HG02884 (cell line): Measurements from ENCODE around the gene PPP2R2D.

Experiments
- ATAC-seq: cut with Tn5 transposase; IDR thresholded peaks from one replicate; pipeline ENCODE4 v1.9.1; 2021; ENCODE audit warnings: mild to moderate bottlenecking, moderate library complexity; ENCODE audit not compliant: unreplicated experiment

PPP2R2D gene

DNA sequence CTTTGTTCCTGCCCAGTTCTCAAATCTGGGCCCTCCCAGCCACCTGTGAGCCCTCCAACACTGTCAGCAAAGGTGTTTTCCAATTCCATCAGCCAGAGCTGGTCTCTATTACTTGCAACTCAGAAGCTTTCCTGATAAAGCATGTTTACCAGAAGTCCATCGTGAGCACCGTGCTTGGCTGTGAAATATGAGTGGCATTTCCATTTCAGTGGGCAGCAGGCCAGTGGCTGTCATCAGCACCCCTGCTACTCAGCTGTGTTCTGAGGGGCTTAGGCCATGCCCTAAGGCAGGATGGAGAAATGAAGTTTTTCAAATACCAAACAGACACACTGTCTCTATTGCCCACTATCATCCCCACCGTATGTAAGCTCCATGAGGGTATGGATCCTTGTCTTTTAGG is 93.6 kb downstream of the PPP2R2D start:
- ATAC-seq, result no peak

DNA sequence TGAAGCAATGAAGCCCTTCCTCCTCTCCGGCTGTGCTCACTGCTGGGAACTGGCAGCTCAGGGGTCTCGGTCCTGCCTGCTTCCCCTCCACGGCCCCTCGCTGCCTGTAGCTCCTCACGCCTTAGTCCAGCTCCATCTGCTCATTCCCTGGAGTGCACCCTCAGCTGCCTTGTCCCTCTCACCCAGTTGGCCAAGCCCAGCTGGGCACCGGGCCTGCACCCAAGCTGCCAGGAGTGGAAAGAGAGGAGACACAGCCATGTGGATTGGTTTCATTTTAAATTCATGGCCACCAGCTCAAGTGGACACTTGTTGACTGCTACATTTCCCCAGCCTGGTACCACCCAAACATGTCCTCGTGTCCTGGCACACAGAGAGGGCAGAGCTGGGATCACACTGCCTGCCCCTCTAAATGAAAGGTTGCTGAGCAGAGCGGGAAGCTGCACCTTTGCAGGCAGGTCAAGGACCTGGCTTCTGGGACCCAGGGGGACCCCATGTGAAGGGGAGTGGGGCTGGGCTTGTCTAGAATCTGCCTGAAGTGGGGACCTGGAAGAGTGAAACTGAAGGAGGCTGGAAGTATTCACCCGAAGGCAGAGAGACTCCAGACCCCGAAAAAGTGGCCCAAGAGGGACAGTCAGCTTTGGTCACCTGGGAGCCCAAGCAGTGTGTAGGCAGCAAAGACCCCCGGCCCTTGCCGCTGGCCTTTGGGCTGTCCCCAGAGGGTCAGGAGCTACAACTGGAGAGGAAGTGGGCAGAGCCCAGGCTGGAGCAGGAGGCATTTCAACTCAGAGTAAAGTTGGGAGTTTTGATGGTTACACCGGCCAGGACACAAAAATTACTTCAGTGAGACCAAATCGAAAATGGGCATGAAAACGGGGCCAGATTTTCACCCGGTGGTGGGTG is 95.9 kb downstream of the PPP2R2D start:
- ATAC-seq, result no peak

DNA sequence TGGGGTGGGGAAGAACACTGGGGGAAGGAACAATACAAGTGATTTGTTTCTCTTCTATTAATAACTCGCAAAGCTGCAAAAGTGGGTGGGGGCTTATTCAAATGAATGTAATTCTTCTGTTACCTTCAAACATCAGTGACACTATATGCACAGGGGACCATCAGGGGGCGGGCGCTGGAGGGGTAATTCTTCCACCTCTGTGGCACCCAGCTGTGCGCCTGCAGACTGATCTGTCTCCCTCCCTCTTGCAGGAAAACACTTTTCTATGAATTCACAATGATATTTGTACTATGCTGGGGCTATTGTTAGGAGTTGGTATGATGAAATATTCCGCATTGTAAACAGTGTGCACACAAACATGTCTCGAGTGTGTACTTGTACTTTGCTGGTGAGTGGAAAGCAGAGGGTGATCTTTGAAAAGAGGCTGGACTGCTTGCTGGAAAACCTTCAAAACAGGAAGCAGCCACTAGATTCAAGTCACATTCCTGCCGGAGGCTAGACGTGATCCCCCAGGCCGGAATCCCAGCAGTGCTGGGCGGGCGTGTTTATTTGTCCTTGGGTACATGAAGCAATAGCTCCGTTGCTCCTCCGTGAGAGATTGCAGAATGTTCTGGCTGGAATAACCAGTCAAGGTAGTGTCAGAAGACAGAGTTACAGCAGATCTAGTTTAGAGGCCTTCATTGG is 96.7 kb downstream of the PPP2R2D start:
- ATAC-seq, result no peak

DNA sequence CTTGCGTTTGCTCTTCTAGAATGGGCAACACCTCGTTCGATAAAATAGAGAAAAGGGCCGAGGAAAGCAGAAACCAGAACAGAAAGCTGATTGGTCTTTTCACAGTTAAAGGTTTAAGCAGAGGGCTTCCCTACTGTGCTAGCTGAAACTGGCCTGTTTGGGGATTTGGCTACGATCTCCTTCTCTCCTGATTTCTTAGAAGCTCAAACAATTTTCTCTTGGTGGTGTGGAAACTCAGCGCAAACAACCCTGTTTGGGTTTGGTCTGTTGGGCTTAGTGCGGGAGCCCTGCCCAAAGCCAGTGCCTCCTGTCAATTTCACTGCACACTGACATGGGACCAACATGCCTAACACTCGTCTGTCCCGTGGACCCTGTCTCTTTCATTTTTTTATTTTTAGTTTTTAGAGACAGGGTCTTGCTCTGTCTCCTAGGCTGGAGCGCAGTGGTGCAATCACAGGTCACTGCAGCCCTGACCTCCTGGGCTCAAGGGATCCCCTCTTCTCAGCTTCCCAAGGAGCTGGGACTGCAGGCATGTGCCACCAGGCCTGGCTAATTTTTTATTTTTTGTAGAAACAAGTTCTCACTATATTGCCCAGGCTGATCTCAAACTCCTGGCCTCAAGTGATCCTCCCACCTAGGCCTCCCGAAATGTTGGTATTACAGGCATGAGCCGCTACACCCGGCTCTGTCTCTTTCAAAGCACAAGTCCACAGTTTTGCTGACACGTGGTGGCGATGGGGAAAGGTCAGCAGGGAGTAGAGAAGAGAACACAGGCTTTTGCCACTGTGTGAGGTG is 97.4 kb downstream of the PPP2R2D start:
- no peak for ATAC-seq

DNA sequence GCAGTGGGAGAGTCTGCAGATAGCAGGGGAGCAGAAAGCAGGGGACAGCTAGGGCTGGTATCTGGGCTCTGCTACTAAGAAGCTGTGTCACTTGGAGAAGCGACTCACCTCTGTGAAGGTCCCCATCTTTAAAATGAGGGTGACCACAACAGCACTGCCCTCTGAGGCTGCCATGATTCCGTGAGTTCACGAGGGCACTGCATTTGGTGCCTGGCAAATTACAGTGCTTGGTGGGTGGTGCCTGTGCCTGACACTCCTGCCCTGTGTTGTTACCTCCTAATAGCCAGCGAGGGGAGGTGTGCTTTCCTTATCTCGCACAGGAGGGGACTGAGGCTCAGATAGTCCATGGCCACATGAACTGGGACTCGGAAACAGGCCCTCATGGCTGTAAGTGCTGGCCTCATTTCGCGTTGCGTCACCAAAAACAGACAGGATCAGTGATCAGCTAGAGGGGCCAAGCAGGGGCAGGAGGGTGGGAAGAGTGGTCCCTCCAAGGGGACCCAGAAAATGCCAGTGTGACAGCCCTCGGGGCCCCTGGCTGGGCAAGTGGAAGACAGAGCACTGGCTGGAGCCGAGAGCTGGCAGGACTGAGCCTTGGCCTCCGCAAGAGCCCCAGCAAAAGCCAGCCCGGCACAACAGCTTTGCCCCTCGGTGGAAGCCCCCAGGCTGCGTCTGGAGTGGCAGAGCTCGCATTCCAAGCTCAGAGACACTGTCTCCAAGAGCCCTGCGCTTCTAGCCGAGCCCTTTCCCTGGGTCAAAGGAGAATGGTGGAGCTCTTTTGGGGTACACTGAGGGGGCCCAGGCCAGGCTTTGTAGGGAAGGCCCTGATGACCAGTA is 98.3 kb downstream of the PPP2R2D start:
- ATAC-seq, result no peak

DNA sequence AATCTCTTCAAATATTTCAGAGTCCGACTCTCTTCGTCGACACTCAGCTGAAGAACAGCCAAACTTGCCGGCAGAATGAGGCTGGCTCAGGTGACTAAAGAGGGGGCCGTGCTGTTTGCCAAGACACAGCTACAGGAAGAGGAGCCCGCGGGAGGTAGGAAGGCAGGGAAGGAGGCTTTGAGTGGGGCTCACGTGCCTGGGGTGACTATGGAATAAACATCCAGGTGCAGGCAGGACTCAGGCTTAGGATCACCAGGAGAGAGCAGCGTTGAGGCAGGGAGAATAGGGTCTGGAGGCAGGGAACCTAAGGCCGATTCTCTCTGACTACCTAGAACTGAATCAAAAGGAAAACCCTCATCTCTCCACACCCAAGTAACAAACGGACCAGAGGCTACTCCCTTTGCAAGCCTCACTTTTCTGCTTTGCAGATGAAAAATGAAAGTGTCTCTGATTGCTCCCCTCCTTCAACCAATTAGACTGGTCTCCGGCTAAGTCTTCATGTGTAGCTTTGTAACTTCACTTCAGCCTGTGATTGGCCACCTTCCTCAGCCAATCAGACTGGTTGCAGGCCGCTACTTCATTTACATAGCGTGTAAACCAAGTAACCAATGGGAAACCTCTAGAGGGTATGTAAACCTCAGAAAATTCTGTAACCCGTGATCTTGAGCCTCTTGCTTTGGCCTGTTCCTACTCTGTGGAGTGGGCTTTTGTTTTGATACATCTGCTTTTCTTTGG is 100.6 kb downstream of the PPP2R2D start:
- ATAC-seq, result no peak

DNA sequence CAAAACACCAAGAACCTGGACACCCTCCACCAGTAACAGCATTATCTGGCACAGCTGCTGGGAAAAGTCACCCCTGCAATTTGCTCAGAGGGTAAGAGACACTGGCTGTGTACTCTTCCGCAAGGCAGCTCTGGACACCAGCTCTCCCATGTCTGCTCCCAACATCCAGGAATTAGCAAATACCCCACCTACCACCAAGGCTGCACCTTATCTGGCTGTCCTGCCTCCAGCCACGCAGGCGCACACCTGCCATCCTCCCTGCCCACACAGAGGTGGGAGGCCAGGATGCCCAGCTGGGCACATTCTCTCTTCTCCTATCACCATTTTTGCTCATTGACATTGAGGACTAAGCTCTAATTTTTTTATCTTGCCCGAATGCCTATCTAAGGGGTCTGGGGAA is 101.2 kb downstream of the PPP2R2D start:
- ATAC-seq, result no peak

DNA sequence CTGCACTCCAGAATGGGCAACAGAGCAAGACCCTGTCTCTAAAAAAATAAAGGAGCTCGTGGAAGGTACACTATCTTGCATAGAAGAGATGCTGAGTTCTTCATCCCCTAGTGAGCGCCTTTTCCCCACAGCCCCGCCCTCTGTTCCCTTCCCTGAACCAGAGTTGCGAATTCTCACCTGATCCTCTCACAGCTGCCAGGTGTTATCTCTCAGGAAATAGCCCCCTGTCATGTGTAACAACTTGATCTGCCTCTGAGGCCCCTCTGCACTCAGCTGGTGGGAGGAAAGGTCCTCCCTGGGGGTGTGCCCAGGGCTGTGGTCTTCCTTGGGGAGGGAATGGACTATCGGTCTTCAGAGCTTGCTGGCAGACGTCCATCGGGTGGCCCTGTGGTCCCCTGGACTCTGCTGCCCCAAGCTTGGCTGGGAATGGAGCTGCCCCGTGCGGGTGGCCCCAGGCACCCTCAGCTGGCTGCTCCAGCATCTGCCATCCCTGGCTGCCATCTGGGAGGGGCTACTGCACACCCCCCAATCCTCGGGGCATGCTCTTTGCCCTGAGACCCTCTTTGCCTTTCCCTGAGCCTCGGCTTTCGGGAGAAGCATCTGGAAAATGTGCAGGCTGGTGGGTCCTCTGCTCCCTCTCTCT is 102.6 kb downstream of the PPP2R2D start:
- ATAC-seq, result no peak

DNA sequence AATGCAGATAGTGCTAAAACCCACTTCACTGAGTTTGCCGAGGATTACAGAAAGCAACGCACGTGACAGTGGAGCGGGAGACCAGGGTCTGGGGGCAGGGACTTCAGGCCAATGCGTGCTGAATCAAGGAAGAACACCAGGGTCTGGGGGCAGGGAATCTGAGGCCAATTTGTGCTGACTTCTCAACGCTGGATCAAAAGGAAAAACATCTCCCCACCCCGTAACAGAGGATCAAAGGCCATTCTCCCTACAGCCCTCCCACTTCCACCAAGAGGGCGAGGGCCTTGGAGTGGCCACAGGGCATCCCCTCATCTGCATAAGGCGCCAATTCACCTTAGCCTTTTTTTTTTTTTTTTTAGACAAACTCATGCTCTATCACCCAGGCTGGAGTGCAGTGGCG is 103.2 kb downstream of the PPP2R2D start:
- no peak for ATAC-seq

DNA sequence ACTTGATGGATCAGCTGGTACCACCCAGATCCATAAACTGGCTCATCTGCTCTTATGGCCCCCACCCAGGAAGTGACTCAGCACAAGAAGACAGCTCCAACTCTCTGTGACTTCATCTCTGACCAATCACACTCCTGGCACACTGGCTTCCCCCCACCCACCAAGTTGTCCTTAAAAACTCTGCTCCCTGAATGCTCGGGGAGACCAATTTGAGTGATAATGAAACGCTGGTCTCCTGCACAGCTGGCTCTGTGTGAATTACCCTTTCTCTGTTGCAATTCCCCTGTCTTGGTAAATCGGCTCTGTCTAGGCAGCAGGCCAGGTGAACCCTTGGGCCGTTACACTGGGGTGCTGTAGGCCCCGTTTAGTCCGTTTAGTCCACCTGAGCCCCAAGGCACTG is 104.3 kb downstream of the PPP2R2D start:
- ATAC-seq, result no peak

DNA sequence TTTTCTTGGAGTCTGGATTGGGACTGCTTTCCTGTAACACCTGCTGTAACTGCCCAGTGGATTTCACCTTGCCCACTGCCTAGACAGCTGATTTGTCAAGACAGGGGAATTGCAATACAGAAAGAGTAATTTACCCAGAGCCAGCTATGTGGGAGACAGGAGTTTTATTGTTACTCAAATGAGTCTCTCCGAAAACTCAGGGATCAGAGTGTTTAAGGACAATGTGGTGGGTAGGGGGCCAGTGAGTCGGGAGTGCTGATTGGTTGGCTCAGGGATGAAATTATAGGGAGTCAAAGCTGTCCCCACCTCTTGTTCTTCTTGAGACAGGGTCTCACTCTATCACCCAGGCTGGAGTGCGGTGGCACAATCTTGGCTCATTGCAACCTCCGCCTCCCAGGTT is 106.2 kb downstream of the PPP2R2D start:
- ATAC-seq, result no peak

DNA sequence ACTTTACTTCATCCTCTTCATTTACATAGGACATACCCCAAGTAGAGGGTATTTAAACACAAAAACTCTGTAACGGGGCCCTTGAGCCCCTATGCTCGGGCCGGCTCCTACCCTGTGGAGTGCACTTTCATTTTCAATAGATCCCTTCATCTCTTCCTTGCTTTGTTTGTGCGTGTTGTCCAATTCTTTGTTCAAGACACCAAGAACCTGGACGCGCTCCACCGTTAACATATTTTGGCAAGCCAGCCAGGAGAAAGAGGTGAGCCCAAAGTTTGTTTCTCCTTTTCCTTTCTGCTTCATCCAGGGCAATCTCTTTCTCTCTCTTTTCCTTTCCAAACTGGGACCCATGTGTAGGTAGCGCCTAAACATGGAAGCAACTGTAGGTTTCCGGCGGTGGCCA is 106.9 kb downstream of the PPP2R2D start:
- ATAC-seq, result no peak
